HG03469 (cell line): ENCODE measurements around the gene HSPBAP1.

Experiments
- ATAC-seq: cut with Tn5 transposase; IDR thresholded peaks from one replicate; pipeline ENCODE4 v1.9.1; 2021; ENCODE audit warnings: mild to moderate bottlenecking, moderate library complexity, moderate number of reproducible peaks; ENCODE audit not compliant: unreplicated experiment

The HSPBAP1 gene

GRCh38 chr3:122793568-122794416 is at the start of gene HSPBAP1:
HSPBAP1 (minus strand) TSS chr3:122793831; CDS start chr3:122793680, 151 bp downstream.
- ATAC-seq = peak; percentile 39

- ATAC-seq = no peak
Measured at GRCh38 chr3:122835590-122835989, 42.0 kb upstream of the HSPBAP1 start.

GRCh38 chr3:122828281-122828680 is 34.6 kb upstream of the HSPBAP1 start:
- ATAC-seq = no peak

- ATAC-seq = no peak
Measured at GRCh38 chr3:122826278-122826677, 32.6 kb upstream of the HSPBAP1 start.

GRCh38 chr3:122825460-122825859 is 31.8 kb upstream of the HSPBAP1 start:
- ATAC-seq = no peak

DNA sequence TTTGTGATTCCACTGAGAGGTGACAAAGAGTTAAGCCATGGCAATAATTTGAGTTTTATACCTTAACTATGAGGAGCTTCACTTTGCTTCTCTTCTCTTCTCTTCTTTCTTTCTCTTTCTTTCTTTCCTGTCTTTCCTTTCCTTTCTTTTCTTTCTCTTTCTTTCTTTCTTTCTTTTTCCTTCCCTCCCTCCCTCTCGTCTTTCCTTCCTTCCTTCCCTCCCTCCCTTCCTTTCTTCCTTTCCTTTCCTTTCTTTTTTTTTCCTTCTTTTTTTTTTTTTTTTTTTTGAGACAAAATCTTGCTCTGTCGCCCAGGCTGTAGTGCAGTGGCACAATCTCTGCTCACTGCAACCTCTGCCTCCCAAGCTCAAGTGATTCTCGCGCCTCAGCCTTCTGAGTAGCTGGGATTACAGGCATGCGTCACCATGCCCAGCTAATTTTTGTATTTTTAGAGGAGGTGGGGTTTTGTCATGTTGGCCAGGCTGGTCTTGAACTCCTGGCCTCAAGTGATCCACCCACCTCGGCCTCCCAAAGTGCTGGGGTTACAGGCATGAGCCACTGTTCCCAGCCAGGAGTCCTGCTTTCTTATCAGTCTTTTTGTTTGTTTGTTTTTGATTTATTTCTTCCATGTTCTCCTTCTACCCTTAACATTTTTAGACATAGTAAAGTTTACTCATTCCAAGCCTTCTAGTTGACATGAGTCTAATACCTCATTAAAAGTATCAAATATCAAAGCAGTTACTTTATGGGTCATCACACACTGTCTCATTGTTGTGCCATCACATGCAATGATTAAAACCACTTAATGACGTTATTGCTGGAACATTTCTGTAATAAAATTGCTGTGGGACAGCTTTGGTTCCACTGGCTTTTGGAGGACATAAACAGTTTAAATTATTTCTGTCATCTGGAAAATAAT is 31.1 kb upstream of the HSPBAP1 start:
- ATAC-seq = no peak

- no peak for ATAC-seq
Measured at GRCh38 chr3:122816587-122816986, 23.0 kb upstream of the HSPBAP1 start.

DNA sequence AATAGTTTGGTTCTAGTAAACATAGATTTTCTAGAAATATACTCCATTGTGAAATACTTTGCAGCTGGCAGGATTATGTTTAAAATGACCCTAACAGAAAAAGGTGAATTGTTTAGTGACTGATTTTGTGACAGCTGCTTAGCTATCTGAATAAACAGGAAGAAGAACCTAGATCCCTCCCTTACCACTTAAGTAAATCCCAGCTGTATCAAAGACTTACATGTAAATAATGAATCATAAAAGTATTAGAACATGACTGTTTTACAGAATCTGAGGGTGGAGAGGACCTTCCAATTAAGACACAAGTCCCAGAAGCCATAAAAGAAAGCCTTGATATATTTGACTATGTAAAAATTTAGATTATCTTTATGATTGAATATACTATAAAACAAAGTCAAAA is 17.1 kb upstream of the HSPBAP1 start:
- ATAC-seq = no peak

- no peak for ATAC-seq
Measured at GRCh38 chr3:122803977-122804376, 10.3 kb upstream of the HSPBAP1 start.

DNA sequence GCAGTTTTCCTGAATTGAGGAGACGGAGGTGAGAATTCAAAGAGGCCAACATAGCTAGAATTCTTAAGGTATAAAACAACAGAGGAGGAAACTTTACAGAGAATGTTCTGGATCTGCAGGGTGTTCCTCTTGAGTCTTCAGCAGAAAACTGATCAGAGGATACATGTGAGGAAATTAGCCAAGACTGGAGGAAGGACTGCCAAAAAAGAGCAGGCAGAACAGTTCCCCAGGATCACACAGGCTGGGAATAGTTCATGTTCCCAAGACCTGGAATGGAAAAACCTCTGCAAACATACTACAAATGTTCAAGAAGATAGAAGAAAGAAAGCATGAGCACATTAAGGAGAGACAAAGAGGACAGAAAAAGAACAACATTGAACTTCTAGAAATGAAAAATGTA is 8.7 kb upstream of the HSPBAP1 start:
- ATAC-seq = no peak

GRCh38 chr3:122800706-122801237 is 7.1 kb upstream of the HSPBAP1 start:
- ATAC-seq = no peak

DNA sequence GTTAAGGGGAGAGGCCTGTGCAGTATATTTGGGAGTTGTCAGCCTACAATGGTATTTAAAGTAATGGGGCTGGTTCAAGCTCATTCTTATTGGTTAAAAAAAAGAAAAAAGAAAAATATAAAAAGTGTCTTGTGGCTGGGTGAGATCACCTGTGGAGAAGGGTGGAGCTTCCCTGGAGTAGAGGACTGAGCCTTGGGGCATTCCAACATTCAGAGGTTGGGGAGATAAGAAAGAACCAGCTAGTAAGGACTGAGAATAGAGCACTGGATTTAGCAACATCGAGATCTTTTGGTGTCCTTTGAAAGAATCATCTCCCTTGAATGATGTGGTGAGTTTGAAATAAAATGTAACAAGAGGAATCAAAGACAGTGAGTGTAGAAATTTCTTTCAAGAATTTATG is 6.4 kb upstream of the HSPBAP1 start:
- no peak for ATAC-seq

DNA sequence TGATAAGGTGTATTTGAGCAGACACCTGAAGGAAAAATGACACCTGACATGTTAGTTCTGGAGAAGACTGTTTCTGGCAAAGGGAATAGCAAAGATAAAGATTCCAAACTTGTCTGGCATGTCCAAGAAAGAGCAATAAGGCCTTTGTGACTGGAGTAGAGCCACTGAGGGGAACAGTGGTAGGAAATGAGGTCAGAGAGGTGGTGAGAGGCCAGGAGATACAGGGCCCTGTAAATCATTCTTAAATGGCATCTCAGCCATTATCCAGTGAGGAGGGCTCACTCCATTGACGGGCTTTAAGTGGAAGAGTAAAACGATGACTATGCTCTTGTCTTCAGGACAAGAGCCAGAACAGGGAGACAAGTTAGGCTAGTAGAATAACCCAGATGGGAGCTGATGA is 5.7 kb upstream of the HSPBAP1 start:
- no peak for ATAC-seq

- ATAC-seq = no peak
Measured at GRCh38 chr3:122797291-122797690, 3.7 kb upstream of the HSPBAP1 start.

- ATAC-seq = no peak
Measured at GRCh38 chr3:122795674-122796195, 2.1 kb upstream of the HSPBAP1 start.

GRCh38 chr3:122794779-122795673 is 1.4 kb upstream of the HSPBAP1 start, which contains the start of gene SLC49A4:
SLC49A4 (plus strand) TSS chr3:122795069; CDS start chr3:122795193, 124 bp downstream.
- peak; percentile 52 for ATAC-seq

DNA sequence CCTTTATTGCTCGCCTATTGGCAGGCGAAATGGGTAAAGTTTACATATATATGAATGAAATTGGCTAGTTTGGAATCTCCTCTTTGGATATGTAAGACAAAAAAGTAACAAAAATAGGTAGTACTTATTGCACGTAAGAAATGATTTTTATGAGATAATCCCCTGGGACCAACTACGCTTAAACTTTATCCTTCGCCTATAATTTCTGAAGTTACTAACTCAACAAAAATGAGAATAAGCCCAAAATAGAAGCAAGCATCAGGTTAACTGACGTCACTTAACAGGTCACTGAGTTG is 800 bp upstream of the HSPBAP1 start:
- ATAC-seq = no peak

DNA sequence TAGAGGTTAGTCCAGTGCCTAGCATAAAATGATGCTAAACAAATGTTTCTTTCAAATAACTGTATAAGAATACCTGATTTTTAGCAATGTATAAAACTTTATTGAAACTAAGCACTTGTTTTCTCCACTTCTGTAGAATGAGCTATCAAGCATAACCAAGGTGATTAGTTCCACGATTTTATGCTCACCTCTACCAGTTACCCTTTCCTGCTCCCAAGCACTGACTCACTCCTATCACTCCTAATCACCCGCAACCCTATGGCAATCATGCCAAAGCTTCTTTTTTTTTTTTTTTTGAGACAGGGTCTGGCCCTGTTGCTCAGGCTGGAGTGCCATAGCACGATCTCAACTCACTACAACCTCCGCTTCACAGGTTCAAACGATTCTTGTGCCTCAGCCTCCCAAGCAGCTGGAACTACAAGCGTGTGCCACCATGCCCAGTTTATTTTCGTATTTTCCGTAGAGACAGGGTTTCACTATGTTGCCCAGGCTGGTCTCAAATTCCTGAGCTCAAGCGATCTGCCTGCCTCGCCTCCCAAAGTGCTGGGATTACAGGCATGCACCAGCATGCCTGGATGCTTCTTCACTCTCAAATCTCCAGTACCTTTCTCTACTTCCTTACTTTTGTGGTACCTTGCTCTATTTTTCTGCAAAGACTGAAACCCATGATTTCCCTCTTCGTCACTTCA is 3.9 kb downstream of the HSPBAP1 start:
- ATAC-seq = no peak

DNA sequence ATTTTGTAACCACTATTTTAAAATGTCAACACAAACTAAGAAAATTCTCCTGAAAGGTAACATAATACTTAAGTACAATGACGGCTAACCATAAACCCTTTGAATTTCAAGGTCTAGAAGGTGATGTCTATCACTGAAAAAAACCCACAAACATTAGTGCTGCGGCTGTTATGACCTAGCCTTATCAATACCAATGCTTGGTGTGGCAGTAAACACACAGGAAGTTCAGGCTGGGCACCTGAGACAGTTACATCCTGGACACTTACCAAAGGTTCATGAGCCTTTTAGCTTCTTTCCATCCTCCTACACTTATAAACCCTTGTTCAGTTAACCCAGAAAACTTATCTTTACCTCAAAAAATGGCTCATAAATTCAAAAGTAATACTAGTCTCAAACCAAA is 5.8 kb downstream of the HSPBAP1 start:
- no peak for ATAC-seq

DNA sequence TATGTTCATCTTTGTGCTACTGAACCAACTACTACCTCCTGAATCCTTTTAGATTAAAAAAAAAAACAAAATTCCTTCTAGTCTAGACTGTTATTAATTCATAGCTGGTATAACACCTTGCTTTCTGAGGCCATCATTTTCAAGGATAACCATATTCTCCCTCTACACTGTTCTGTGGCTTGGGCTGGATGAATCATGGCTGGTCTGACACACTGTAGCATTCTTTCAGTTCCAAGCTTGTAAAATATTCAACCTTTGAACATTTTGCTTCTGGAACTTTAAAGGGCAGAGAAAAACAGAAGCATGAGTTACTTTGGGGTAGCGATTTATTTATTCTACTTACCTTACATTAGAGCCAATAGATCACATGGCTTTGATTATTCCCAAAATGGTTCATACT is 7.6 kb downstream of the HSPBAP1 start:
- ATAC-seq = no peak
